IMR-90 (cell line): ENCODE results near the gene ZNF273. TPM values are rescaled to one million over a fixed set of nuclear protein-coding genes. Genes with fewer than 3 reads are reported as not detected.

Experiments
- ATAC-seq: fragments of 200-7000 bp; cut with Tn5 transposase; 2 replicates; pipeline ENCODE4 v1.9.1; 2020; ENCODE audit warnings: low read depth, mild to moderate bottlenecking, moderate library complexity
- BruUV-seq: library from RNA; stranded (reverse); fragments of 400-500 nt; replicated peaks from 2 replicates; lab custom pipeline; 2021; lab: Mats Ljungman, UMichigan
- CTCF ChIA-PET: fragments of 300-600 bp; formaldehyde crosslinking; extraction: SDS; loops from one replicate; lab custom pipeline; 2021; ENCODE audit warnings: antibody characterized with exemption; lab: Yijun Ruan, JAX
- POLR2A ChIA-PET: fragments of 300-600 bp; sonication (Branson Sonifier 250); formaldehyde crosslinking; loops from one replicate; lab custom pipeline; 2022; ENCODE audit warnings: antibody characterized with exemption; ENCODE audit not compliant: unreplicated experiment; lab: Charles Lee
- DNase-seq: peaks from one replicate; pipeline ENCODE4 v3.0.0; 2013
- H2AFZ ChIP-seq: replicated peaks from 2 replicates; pipeline ENCODE3; 2013; ENCODE audit warnings: low read length, mild to moderate bottlenecking; ENCODE audit not compliant: poor library complexity
- H2AK5ac ChIP-seq: 2 replicates; pipeline ENCODE4 v1.6.1; 2013; ENCODE audit warnings: low read depth, low read length, inconsistent platforms
- H2AK9ac ChIP-seq: replicated peaks from 2 replicates; pipeline ENCODE3; 2013; ENCODE audit warnings: mild to moderate bottlenecking, low read depth, low read length, moderate library complexity; ENCODE audit not compliant: poor library complexity
- H2BK120ac ChIP-seq: 2 replicates; pipeline ENCODE4 v1.6.1; 2013; ENCODE audit warnings: low read depth, low read length, inconsistent platforms
- H2BK15ac ChIP-seq: 3 replicates; pipeline ENCODE4 v1.6.1; 2013; ENCODE audit warnings: low read depth, low read length, inconsistent platforms
- H2BK20ac ChIP-seq: 2 replicates; pipeline ENCODE4 v1.6.1; 2013; ENCODE audit warnings: low read depth, mild to moderate bottlenecking, inconsistent platforms, low read length, moderate library complexity
- H2BK5ac ChIP-seq: 2 replicates; pipeline ENCODE4 v1.6.1; 2013; ENCODE audit warnings: mild to moderate bottlenecking, low read depth, low read length, inconsistent platforms; ENCODE audit not compliant: poor library complexity, severe bottlenecking
- H3K14ac ChIP-seq: replicated peaks from 2 replicates; pipeline ENCODE4 v1.6.1; 2013; ENCODE audit warnings: low read depth, low read length, inconsistent platforms
- H3K18ac ChIP-seq: 2 replicates; pipeline ENCODE4 v1.6.1; 2013; ENCODE audit warnings: low read depth, low read length, control low read depth
- H3K23ac ChIP-seq: 2 replicates; pipeline ENCODE4 v1.6.1; 2013; ENCODE audit warnings: low read depth, low read length, inconsistent platforms
- H3K27ac ChIP-seq: 2 replicates; pipeline ENCODE4 v1.5.1; 2013; ENCODE audit warnings: mild to moderate bottlenecking, control low read depth, low read length; ENCODE audit not compliant: insufficient read depth
- H3K27me3 ChIP-seq: 2 replicates; pipeline ENCODE4 v1.6.1; 2013; ENCODE audit warnings: low read length; ENCODE audit not compliant: control insufficient read depth, insufficient read depth
- H3K36me3 ChIP-seq: 2 replicates; pipeline ENCODE4 v1.6.1; 2013; ENCODE audit warnings: low read length, mixed read lengths; ENCODE audit not compliant: control insufficient read depth, insufficient read depth
- H3K4ac ChIP-seq: 2 replicates; pipeline ENCODE4 v1.6.1; 2013; ENCODE audit warnings: low read depth, low read length, inconsistent platforms
- H3K4me1 ChIP-seq: 2 replicates; pipeline ENCODE4 v1.6.1; 2013; ENCODE audit warnings: low read length, mixed read lengths; ENCODE audit not compliant: control insufficient read depth, insufficient read depth
- H3K4me2 ChIP-seq: 2 replicates; pipeline ENCODE4 v1.6.1; 2013; ENCODE audit warnings: low read depth, mild to moderate bottlenecking, control low read depth, low read length, moderate library complexity
- H3K4me3 ChIP-seq: 2 replicates; pipeline ENCODE4 v1.5.1; 2013; ENCODE audit warnings: low read depth, mild to moderate bottlenecking, control low read depth, low read length, moderate library complexity; ENCODE audit not compliant: insufficient read depth
- H3K56ac ChIP-seq: 2 replicates; pipeline ENCODE4 v1.6.1; 2013; ENCODE audit warnings: low read length, inconsistent platforms; ENCODE audit not compliant: insufficient read depth; ENCODE audit errors: extremely low read depth
- H3K79me1 ChIP-seq, 2 experiments: 2 replicates each; pipeline ENCODE4 v1.6.1; 2013; ENCODE audit warnings: low read length in 2 of 2, inconsistent platforms in 1 of 2, low read depth in 1 of 2
- H3K9ac ChIP-seq: 2 replicates; pipeline ENCODE4 v1.6.1; 2013; ENCODE audit warnings: low read depth, low read length, control low read depth
- H3K9me1 ChIP-seq: 2 replicates; pipeline ENCODE4 v1.6.1; 2013; ENCODE audit warnings: low read length, inconsistent platforms; ENCODE audit not compliant: insufficient read depth
- H3K9me3 ChIP-seq: 2 replicates; pipeline ENCODE4 v1.6.1; 2013; ENCODE audit warnings: low read length; ENCODE audit not compliant: control insufficient read depth, insufficient read depth
- H4K20me1 ChIP-seq: 2 replicates; pipeline ENCODE4 v1.6.1; 2013; ENCODE audit warnings: low read length, inconsistent platforms; ENCODE audit not compliant: insufficient read depth
- H4K5ac ChIP-seq: 2 replicates; pipeline ENCODE4 v1.6.1; 2013; ENCODE audit warnings: mild to moderate bottlenecking, low read depth, low read length, control low read depth
- H4K8ac ChIP-seq, 2 experiments: 2 replicates each; pipeline ENCODE4 v1.6.1; 2013; ENCODE audit warnings: low read depth in 2 of 2, low read length in 2 of 2, control low read depth in 1 of 2, inconsistent platforms in 1 of 2
- H4K91ac ChIP-seq: 2 replicates; pipeline ENCODE4 v1.6.1; 2013; ENCODE audit warnings: low read depth, low read length, inconsistent platforms; ENCODE audit not compliant: insufficient read depth
- CTCF ChIP-seq: conservative IDR thresholded peaks from 2 replicates; pipeline ENCODE4 v1.5.1; 2012; ENCODE audit warnings: mild to moderate bottlenecking, low read depth, low read length, improper control_type of control experiment
- RAD21 ChIP-seq: IDR thresholded peaks from 2 replicates; pipeline ENCODE4 v1.6.1; 2012; ENCODE audit warnings: low read length, improper control_type of control experiment
- SMC3 ChIP-seq: fragments of 150-350 bp; IDR thresholded peaks from 2 replicates; pipeline ENCODE4 v1.6.1; 2016; ENCODE audit warnings: low read depth, mild to moderate bottlenecking, antibody characterized with exemption, low read length, moderate library complexity
- WGBS, 2 experiments: methylation state at CpG; one replicate each; pipeline versions ENCODE4 v1.1.5 to v1.1.7; 2013; ENCODE audit warnings: missing lambda C conversion rate in 2 of 2; ENCODE audit not compliant: insufficient read length in 1 of 2; ENCODE audit errors: extremely low coverage in 2 of 2; 5-methylcytosine and 5-hydroxymethylcytosine counted together
- dilution Hi-C: fragments of 300-500 bp; cut with HindIII; formaldehyde crosslinking; loops from one replicate; pipeline ENCODE4 v1.14.3; 2018; ENCODE audit warnings: low sequenced_read_pairs; ENCODE audit not compliant: unreplicated experiment
- in situ Hi-C: fragments of 300-500 bp; cut with MboI; formaldehyde crosslinking; loops from 3 replicates; pipeline ENCODE4 v1.14.3; 2019; ENCODE audit warnings: low sequenced_read_pairs, inconsistent platforms, mixed read lengths
- intact Hi-C: fragments of 100-400 bp; cut with micrococcal nuclease; formaldehyde crosslinking; loops from 2 replicates; pipeline ENCODE4 v1.10.0; 2022
- polyA plus RNA-seq, 3 experiments: library from polyadenylated mRNA; depleted of rRNA; stranded (reverse); fragments of >200 nt; gene quantifications; 2 replicates each; pipeline ENCODE4 v1.2.3, GENCODE V29; 2012; ENCODE audit warnings: low replicate concordance in 1 of 3
- total RNA-seq: library from RNA; depleted of rRNA; stranded (reverse); fragments of >200 nt; gene quantifications from 2 replicates; pipeline ENCODE4 v1.2.3, GENCODE V29; 2012

The ZNF273 gene
- total and polyA plus RNA-seq, 2 of the 4 experiments (the other 2 are of a cell fraction): 1.5 to 2.7 TPM

- Histone ChIP-seq H3K79me1 (no peaks in the 10 kb centered on the region), H3K27ac (no peak overlapping the region), H3K27me3 (peaks cover 56% of the 10 kb centered on the region), H2AK9ac (no peak overlapping the region), H3K9me3 (peaks cover 7% of the 10 kb centered on the region; the same call in 1 of the 2 replicates), H3K23ac (no peak overlapping the region), H2BK120ac (no peak overlapping the region), H3K4me2 (peak overlapping the region; percentile 61; the same call in 1 of the 2 replicates), H3K18ac (no peak overlapping the region), H3K4me1 (no peaks in the 10 kb centered on the region; the same call in 1 of the 2 replicates), H2AFZ (no peak overlapping the region), H2BK5ac (no peak overlapping the region), H2AK5ac (no peak overlapping the region), H2BK15ac (no peak overlapping the region), H3K4ac (no peak overlapping the region), H3K56ac (no peak overlapping the region), H3K36me3 (no peaks in the 10 kb centered on the region), H3K9me1 (no peaks in the 10 kb centered on the region), H4K5ac (no peak overlapping the region), H3K9ac (no peak overlapping the region), H2BK20ac (no peak overlapping the region), H4K8ac (no peak overlapping the region), H4K91ac (no peak overlapping the region), H4K20me1 (no peaks in the 10 kb centered on the region), H3K14ac (no peak overlapping the region), H3K4me3 (no peak overlapping the region)
- no TSS peak for BruUV-seq
- TF ChIP-seq SMC3: no peak
- 0 out of 2 replicates have a peak, but pooled peaks have one; percentile 24 for TF ChIP-seq CTCF
- 0 out of 2 replicates have a peak, but pooled peaks have one; percentile 3 for TF ChIP-seq RAD21
- no peak for ATAC-seq
- intact Hi-C loops: no loop called here
- WGBS, 2 experiments: no CpG with 5 or more reads among the region's 13 CpGs
- dilution Hi-C loops: no loop called here
- CTCF ChIA-PET: no interaction called here
- POLR2A ChIA-PET: no interaction called here
- no peak for DNase-seq
- in situ Hi-C loops: no loop called here
Measured at GRCh38 chr7:64887756-64888508, 15.1 kb upstream of the ZNF273 start.
